ENCODE measurements around the gene BTRC.
"Not testable (repeated sequence)": the region's sequence is repeated elsewhere in the genome, so short reads cannot be mapped to it uniquely, and the experiment has no call there.

GRCh38 chr10:101593331-101593730, 239.4 kb downstream of the BTRC start:
- TF ChIP-seq POLR2AphosphoS5 (IDR thresholded peaks at IDR 0.05; ENCODE audit: low read depth, low read length); RAD21 (IDR thresholded peaks at IDR 0.05; ENCODE audit: low read depth); EGR1 (IDR thresholded peaks at IDR 0.05; ENCODE audit: low read depth); POLR2A (IDR thresholded peaks at IDR 0.05; ENCODE audit: borderline replicate concordance, extremely low read depth, insufficient read depth, insufficient read length); SRF (IDR thresholded peaks at IDR 0.05; ENCODE audit: low read depth); EZH2 (IDR thresholded peaks at IDR 0.05); FOSL1 (IDR thresholded peaks at IDR 0.05; ENCODE audit: low read depth); YY1 (IDR thresholded peaks at IDR 0.05; ENCODE audit: extremely low read depth, insufficient replicate concordance, low read depth, low read length); SP1 (IDR thresholded peaks at IDR 0.05; ENCODE audit: low read depth); SIN3A (IDR thresholded peaks at IDR 0.05; ENCODE audit: low read depth); JUND (IDR thresholded peaks at IDR 0.05); ZNF274 (IDR thresholded peaks at IDR 0.05; ENCODE audit: low read depth, low read length): not testable (repeated sequence)
- TF ChIP-seq, protein P1, sequence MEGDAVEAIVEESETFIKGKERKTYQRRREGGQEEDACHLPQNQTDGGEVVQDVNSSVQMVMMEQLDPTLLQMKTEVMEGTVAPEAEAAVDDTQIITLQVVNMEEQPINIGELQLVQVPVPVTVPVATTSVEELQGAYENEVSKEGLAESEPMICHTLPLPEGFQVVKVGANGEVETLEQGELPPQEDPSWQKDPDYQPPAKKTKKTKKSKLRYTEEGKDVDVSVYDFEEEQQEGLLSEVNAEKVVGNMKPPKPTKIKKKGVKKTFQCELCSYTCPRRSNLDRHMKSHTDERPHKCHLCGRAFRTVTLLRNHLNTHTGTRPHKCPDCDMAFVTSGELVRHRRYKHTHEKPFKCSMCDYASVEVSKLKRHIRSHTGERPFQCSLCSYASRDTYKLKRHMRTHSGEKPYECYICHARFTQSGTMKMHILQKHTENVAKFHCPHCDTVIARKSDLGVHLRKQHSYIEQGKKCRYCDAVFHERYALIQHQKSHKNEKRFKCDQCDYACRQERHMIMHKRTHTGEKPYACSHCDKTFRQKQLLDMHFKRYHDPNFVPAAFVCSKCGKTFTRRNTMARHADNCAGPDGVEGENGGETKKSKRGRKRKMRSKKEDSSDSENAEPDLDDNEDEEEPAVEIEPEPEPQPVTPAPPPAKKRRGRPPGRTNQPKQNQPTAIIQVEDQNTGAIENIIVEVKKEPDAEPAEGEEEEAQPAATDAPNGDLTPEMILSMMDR (IDR thresholded peaks at IDR 0.05 in 2 of 3, conservative IDR thresholded peaks at IDR 0.05 in 1 of 3; ENCODE audit: borderline replicate concordance in 1 of 3, insufficient read depth in 1 of 3, low read depth in 2 of 3, low read length in 2 of 3): not testable (repeated sequence)
- TF ChIP-seq, protein P2, sequence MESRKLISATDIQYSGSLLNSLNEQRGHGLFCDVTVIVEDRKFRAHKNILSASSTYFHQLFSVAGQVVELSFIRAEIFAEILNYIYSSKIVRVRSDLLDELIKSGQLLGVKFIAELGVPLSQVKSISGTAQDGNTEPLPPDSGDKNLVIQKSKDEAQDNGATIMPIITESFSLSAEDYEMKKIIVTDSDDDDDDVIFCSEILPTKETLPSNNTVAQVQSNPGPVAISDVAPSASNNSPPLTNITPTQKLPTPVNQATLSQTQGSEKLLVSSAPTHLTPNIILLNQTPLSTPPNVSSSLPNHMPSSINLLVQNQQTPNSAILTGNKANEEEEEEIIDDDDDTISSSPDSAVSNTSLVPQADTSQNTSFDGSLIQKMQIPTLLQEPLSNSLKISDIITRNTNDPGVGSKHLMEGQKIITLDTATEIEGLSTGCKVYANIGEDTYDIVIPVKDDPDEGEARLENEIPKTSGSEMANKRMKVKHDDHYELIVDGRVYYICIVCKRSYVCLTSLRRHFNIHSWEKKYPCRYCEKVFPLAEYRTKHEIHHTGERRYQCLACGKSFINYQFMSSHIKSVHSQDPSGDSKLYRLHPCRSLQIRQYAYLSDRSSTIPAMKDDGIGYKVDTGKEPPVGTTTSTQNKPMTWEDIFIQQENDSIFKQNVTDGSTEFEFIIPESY (IDR thresholded peaks at IDR 0.05; ENCODE audit: extremely low read depth, insufficient replicate concordance, low read length): not testable (repeated sequence)

Data from HCT116 (cell line).